Activated T-helper 1 cell treated with anti-CD3 and anti-CD28 coated beads, Interleukin-2, amount 50 U/mL, for 16 hours (primary cell): Measurements from ENCODE around the gene PRR30.
"Not testable (repeated sequence)": the region's sequence is repeated elsewhere in the genome, so short reads cannot be mapped to it uniquely, and the experiment has no call there.

Experiments
- DNase-seq, 2 donors: peaks; one replicate each; pipeline ENCODE4 v3.0.0-alpha.2; 2020; ENCODE audit warnings: low read depth in 1 of 2, low spot score in 1 of 2

Gene PRR30

DNA sequence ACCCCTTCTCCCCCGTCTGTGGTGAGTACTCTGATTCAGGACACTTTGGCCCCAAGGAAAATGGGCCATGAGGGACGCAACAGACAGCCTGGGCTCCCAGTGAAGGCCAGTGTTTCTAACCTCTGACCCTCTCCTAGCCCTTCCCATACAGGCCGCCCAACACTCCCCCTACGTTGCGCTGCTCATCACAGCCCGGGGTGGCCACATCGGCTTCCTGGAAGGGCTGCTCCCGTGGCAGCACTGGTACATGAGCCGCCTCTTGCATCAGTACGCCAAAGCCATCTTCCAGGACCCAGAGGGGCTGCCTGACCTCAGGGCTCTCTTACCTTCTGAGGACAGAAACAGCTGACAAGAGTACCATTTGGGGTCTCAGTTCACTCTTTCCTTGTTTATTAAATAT is 8.8 kb downstream of the PRR30 start:
- no peak for DNase-seq

DNA sequence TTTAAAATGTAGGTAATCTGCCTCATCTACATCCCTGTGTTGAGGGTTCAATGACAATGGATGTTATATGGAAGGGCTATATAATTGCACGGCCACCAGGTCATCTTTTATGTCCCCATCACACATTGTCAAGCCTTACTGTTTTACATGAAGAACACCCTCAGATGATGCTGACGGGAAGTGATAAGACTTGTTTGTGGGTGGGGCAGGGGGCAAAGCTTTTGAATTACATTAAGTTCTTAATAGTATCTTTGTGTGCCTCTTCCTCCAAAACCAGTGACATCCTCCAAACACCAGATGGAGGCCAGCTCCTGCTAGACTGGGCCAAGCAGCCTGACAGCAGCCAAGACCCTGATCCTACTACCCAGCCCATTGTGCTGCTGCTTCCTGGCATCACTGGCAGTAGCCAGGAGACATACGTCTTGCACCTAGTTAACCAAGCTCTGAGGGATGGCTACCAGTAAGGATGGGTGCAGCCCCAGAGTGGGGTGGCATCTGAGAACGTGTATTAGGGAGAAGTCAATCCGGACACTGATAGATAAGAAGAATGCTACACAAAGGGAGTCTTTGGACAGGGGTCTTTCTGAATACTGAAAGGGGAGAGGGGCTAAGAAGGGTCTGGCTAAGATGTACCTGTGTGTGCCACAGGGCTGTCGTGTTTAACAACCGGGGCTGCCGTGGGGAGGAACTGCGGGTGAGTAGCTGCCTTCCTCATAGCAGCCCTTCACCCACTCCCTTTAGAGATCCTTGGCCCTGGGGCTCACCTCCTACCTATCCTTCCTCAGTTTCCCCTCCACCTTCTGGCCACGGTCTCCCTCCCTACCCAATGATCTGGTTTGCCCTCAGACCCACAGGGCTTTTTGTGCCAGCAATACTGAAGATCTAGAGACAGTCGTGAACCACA is 10.3 kb downstream of the PRR30 start:
- DNase-seq = no peak

DNA sequence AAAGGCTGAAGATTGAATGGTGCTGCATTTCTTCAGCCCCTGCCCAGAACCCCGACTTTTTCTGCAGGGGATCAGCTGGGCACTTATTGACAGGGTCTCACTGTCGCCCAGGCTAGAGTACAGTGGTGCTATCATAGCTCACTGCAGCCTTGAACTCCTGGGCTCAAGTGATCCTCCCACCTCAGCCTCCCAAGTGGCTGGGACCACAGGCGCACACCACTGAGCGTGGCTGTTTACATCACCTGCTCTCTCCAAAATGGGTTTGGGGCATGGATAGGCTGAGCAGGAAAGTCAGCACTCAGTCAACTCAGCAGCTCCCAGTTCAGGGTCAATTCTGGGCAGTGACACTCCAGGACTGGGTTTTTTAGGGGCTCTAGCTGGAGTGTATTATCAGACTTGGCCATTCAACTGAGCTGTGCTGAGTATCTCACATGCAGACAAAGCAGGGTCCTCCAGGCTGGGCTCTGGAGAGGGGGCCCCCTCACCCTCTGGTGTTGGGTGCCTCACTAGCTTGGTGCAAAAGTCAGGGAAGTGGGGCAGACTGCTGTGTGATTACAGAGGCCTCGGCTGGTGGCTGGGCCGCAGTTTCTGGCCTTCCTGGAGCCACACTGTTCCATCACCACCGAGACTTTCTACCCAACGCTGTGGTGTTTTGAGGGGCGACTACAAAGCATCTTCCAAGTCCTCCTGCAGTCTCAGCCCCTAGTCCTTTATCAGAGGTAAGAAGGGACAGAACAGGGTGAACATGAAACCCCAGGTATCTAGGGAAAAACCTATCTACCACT is 11.1 kb downstream of the PRR30 start:
- DNase-seq = no peak

DNA sequence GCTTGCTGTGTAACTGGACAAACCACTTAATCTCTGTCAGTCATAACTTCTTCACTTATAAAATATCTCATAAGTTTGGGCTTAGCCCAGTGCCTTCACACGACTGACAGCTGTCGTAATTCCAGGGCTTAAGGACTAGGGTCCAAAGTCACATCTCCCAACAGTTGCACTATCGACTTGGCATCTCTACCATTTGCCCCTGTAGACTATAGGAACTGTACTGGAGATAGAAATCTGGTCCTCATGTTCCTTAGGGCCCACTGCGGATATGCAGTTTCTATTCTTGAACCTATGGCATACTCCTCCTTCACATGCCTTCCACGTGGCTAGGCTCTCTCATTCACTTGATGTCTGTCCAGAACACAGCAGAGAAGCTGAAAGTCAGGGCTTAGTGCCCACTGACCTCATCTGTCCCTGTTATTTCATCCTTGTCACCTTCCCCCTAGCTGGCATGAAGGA is 12.9 kb downstream of the PRR30 start:
- DNase-seq = no peak

DNA sequence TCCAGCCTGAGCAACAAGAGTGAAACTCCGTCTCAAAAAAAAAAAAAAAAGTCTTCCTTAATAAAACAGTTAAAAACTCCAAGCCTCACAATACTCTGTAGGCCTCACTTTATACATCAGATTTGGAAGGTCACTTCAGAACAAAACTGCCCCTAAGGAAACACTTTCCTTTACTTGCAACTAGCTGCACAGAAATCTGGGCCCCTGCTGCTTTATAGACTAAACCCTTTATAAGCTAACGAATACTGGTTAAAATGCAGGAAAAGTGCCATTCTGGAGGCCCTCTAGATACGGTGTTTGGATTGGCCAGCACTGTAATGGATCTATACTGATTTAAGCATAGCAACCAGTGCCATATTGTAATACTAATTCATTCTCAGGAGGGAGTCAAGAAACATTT is 14.1 kb downstream of the PRR30 start:
- no peak for DNase-seq

DNA sequence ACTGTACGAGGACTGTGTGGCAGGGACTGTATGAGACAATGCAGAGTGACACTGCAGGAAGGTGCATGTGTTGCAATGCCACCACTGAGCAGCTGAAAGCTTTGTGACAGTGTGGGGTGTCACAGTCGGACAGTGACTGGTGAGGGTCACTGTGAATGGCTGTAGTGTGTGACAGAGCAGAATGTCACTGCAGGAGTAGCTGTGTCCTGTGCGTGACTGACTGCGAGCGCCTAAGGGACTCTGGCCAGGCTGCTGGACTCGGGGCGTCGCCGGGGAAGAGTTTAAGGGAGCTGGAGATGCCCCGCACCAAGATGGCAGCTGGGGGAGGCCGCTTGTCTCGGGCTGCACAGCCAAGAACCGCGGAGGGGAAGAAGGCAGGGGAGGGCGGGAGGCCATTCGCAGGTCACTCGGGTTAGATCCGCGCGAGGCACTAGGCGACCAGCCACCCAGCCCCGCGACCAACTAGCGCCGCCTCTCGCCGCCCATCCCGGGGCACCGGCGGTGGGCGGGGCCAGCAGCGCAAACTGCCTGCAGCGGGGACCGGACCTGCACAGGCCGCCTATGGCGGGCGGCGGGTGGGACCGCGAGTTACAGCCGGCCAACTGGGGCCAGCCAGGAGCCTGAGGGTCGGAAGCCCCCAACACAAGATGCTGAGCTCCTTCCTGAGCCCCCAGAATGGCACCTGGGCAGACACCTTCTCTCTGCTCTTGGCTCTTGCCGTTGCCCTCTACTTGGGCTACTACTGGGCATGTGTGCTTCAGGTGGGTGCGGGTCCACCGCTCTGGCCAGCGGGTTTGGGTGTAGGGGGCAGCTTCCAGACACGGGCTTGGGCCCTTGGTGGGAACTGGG is 15.7 kb downstream of the PRR30 start, which contains the start of gene ABHD1:
Gene ABHD1 (plus strand): TSS at position 514 of the 849 bp plus-strand sequence. CDS start 134 bp downstream, at position 648.
- peak; percentile 36 to 46 for DNase-seq

DNA sequence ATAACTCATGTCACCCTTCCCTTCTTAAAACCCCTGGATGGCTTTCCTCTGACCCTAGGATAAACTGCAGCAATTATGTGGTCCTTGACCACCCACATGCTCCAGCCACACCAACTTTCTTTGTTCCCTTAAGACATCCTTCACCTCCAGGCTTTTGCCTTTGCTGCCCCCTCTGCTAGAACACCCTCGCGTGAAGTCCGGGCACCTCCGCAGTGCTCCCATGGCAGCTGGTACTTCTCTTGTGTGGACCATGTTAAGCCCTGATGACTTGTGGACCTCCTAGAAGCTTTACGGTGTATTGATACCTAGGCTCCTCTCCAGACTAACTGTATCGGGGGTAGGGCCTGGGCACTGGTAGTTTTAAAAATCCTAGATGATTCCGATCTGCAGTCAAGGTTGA is 16.4 kb downstream of the PRR30 start:
- no peak for DNase-seq

DNA sequence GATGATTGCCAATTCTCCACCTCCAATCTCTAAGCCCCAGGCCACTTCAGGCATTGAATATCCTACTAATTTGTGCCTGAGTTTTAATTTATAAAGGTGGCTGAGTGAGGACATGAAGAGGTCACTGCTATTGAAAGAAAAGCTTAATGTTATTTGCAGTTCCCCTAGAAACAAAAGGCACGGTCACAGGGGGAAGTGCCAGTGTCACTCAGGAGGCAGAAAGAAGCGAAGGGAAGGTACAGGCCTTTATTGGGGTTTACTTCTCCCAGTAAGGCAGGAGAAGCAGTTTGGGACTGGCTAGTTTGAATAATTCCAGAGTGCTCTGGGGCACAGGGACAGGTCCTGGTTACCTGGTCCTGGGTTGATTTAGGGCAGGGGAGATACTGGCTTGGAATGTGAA is 17.3 kb downstream of the PRR30 start:
- no peak for DNase-seq

DNA sequence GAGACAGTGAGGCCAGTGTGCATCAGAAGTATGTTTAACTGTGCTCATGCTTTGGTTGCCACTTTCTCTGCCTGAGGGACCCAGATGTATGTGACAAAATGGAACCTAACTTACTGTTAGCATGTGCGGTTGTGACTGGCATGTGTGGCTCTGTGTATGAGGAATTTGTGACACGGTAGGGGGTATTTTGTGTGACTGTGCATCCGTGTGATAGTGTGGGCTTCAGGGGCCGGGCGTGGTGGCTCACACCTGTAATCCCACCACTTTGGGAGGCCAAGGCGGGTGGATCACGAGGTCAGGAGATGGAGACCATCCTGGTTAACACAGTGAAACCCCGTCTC is 19.9 kb downstream of the PRR30 start:
- DNase-seq = not testable (repeated sequence)

DNA sequence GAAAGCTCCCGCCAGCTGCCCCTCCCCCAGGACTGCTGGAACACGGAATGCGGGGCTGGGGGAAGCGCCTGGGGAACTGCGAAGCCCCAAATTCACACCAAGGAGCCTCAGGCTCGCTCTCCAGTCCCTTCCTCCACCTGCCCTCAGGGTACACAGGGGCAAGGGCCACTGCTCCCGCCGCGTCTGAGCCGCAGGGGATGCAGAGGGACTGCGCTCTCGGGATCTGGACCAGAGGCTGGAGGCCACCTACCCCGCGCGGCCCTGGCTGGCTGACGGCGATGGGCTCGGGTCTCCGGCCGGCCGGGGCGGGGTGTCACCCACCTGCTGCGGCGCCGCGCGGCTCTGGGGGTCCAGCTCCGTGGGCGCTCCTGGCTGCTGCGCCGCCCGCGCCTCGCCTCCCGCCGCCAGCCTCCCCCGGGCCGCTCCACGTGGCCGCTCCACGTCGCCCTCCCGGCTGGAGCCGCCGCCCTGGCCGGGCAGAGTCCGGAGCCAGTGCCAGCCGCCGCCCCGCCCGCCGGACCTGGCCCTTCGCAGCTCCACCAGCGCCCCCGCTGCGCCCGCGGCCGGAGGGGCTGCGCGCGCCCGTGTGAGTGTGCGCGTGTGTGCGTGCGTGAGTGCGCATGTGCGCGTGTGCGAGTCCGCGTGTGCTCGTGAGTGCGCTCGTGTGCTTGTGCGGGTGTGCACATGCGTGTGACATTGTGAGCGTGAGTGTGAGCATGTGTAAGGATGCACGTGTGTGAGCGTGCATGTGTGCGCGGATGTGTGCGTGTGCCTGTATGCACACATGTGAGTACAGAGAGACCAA is 20.5 kb downstream of the PRR30 start, which contains the start of gene CGREF1:
Gene CGREF1 (minus strand): TSS at position 604 of the 805 bp plus-strand sequence. CDS start 14,762 bp downstream, outside the sequence.
- DNase-seq = no peak

DNA sequence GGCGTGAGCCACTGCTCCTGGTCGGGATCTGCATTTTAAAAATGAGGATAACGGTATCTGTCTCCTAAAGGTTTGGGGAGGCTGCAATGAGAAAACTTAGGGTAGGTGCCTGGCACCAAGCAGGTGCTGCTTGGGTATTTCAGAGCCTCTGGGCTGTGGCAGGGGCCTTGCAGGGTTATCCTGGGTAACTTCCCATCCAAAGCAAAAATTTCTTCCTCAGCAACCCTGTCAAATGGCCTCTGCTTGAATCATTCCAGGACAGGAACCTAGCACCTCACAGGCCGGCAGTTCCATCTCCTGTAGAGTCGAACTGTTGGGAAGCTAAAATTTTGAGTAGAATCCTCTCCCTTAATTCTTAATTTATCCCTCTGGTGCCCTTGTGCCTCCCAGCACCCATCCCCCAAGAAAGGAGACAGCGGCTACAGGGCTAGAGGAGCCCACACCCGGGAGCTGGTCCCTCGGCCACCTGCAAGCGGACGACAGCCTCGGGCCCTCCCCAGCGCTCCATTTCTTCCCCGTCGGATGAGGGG is 21.1 kb downstream of the PRR30 start:
- no peak for DNase-seq

DNA sequence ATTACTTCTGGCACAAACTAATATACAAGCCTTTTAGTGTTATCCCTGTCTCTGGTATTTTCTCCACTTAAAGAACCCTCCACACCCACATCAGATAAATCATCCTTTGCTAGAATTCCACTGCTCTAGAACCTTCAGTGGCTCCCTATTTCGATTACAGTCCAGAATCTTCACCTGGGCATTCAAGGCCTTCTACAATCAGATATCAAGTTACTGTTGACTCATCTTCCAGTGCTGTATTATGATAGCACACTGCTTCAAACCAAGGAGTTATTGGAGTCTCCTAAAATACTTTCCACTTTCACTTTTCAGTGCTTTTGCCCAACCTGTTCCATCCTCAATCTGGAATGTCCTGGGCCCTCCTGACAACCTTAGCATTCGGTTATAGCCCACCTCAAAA is 23.7 kb downstream of the PRR30 start:
- no peak for DNase-seq

DNA sequence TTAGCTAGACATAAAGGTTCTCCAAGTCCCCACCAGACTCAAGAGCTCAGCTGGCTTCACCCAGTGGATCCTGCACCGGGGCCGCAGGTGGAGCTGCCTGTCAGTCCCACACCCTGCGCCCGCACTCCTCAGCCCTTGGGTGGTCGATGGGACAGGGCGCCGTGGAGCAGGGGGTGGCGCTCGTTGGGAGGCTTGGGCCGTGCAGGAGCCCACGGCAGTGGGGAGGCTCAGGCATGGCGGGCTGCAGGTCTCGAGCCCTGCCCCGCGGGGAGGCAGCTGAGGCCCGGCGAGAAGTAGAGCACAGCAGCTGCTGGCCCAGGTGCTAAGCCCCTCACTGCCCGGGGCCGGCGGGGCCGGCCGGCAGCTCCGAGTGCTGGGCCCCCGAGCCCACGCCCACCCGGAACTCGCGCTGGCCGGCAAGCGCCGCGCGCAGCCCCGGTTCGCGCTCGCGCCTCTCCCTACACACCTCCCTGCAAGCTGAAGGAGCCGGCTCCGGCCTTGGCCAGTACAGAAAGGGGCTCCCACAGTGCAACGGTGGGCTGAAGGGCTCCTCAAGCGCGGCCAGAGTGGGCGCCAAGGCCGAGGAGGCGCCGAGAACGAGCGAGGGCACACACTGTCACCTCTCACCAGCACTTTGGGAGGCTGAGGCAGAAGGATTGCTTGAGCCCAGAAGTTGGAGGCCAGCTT is 27.7 kb downstream of the PRR30 start:
- not testable (repeated sequence) for DNase-seq

DNA sequence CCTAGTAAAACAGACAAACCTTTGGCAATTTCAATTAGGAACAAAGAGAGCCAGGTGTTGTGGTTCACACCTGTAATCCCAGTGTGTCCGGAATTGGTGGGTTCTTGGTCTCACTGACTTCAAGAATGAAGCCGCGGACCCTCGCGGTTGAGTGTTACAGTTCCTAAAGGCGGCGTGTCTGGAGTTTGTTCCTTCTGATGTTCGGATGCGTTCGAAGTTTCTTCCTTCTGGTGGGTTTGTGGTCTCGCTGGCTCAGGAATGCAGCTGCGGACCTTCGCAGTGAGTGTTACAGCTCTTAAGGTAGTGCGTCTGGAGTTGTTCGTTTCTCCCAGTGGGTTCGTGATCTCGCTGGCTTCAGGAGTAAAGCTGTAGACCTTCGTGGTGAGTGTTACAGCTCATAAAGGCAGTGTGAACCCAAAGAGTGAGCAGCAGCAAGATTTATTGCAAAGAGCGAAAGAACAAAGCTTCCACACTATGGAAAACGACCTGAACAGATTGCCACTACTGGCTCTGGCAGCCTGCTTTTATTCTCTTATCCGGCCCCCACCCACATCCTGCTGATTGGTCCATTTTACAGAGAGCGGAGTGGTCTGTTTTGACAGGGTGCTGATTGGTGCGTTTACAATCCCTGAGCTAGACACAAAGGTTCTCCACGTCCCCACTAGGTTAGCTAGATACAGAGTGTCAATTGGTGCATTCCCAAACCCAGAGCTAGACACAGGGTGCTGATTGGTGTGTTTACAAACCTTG is 28.4 kb downstream of the PRR30 start:
- not testable (repeated sequence) for DNase-seq

DNA sequence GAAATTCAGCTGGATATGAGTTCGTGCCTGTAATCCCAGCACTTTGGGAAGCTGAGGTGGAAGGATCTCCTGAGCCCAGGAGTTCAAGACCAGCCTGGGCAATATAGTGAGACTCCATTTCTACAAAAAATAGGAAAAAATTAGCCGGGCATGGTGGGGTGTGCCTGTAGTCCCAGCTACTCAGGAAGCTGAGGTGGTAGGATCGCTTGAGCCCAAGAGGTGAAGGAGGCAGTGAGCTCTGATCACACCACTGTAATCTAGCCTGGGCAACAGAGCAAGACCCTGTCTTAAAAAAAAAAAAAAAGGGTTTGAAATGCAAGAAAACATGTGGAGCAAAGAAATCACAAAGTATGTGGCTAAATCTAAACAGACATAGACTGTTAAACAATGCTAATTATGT is 30.1 kb downstream of the PRR30 start:
- DNase-seq = no peak

DNA sequence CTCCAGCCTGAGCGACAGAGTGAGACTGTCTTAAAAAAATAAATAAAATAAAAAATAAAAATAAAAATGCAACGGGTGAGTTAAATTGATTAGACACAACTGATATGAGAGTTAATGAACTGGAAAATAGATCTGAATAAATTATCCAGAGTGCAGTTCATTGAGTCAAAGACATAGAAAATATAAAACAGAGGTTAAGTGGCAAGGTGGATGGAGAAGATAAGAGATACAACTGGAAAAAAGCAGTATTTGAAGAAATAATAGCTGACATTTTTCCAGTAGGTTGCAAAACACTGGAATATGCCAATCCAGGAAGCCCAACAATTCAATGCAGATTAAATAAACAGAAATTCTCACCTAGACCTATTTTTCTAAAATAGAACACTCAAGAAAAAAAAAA is 31.0 kb downstream of the PRR30 start:
- DNase-seq = no peak

DNA sequence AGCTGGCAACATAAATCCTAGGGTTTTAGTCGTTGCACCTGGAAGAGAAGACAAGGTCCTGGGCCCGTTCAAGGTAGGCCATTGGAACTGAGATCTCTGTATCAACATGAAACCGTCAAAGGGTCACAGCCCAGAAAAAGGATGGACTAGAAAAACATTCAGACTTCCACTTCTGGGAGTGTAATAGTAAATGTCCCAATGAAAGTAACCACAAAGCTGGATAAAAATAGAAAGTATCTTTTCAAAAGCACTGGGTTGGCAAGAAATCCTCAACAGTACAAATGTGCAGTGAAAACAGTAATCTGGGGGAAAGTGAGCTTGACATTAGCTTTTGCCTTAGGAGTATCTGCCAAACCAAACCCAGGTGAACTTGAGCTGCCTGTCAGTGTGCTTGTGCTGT is 33.2 kb downstream of the PRR30 start:
- no peak for DNase-seq

DNA sequence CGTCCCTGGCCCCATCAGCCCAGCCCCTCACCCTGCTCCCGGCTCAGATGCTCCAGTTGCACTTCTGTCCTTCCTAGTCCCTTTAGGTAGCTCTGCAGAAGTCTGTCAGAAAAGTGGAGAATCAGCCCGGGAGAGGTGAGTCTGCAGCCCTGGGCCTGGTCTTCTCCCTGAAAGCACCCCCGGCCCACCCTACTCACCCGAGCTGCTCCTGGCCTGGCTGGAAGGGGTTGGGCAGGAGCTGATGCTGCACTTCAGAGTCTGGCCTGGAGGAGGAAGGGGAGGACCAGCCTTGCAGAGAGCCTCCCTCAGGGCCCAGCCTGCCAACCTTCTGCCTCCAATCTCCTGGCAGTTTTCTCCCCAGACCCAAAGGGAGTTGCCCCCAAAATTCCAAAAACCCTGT is 36.9 kb downstream of the PRR30 start:
- DNase-seq = no peak

DNA sequence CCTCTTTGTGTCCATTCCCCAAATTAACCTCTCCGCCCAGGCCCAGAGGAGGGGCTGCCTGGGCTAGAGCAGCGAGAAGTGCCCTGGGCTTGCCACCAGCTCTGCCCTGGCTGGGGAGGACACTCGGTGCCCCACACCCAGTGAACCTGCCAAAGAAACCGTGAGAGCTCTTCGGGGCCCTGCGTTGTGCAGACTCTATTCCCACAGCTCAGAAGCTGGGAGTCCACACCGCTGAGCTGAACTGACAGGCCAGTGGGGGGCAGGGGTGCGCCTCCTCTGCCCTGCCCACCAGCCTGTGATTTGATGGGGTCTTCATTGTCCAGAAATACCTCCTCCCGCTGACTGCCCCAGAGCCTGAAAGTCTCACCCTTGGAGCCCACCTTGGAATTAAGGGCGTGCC is 39.2 kb downstream of the PRR30 start:
- DNase-seq = no peak
